GM12801 (cell line): ENCODE results near the gene EPB41L3.

Experiments used
- TF ChIP-seq, protein P1 (sequence below): IDR thresholded peaks from one replicate; pipeline ENCODE4 v1.5.1; 2011; ENCODE audit warnings: control low read depth; ENCODE audit not compliant: insufficient read length; ENCODE audit errors: extremely low read depth

The EPB41L3 gene

DNA sequence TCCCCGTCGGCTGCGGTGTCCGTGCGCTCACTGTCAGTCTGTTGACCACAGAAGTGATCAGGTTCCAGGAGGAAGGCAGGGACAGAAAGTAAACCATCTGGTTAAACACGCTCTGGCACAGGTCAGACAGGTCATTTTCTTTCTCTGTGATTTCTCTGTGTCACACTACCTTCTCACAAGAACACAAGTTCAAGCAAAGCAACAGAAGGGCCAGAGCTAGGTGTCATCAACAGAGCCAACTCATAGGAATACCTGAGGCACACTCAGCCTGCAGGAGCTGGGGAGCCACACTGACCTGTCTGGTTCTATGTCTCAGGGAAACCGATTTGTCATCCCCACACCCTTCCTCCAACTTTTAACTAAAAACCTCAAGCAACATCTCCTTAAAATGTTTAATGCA, 133.2 kb downstream of the EPB41L3 start:
- TF ChIP-seq, protein P1, sequence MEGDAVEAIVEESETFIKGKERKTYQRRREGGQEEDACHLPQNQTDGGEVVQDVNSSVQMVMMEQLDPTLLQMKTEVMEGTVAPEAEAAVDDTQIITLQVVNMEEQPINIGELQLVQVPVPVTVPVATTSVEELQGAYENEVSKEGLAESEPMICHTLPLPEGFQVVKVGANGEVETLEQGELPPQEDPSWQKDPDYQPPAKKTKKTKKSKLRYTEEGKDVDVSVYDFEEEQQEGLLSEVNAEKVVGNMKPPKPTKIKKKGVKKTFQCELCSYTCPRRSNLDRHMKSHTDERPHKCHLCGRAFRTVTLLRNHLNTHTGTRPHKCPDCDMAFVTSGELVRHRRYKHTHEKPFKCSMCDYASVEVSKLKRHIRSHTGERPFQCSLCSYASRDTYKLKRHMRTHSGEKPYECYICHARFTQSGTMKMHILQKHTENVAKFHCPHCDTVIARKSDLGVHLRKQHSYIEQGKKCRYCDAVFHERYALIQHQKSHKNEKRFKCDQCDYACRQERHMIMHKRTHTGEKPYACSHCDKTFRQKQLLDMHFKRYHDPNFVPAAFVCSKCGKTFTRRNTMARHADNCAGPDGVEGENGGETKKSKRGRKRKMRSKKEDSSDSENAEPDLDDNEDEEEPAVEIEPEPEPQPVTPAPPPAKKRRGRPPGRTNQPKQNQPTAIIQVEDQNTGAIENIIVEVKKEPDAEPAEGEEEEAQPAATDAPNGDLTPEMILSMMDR: no peak

- TF ChIP-seq, protein P1: no peak
These were observed 145.5 kb downstream of the EPB41L3 start for GRCh38 chr18:5398269-5398668.

DNA sequence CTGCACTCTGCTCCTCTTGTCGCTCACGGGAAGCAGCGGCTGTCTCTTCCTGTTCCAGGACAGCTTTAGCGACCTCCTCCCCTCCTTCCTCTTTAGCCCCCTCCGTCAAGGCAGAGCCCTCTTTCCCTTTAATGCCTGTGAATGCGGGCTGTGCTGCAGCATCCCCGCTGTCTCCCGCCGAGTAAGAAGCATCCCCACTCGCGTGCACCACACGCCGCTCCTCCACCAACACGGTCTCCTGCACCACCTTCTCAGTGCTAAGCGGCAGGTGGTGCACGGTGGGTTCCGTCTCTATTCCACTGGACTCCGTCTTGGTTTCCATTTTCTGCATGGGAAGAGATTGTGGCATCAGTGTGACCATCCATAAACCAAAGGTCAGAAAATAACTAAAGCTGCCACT, 146.7 kb downstream of the EPB41L3 start:
- TF ChIP-seq, protein P1: no peak

DNA sequence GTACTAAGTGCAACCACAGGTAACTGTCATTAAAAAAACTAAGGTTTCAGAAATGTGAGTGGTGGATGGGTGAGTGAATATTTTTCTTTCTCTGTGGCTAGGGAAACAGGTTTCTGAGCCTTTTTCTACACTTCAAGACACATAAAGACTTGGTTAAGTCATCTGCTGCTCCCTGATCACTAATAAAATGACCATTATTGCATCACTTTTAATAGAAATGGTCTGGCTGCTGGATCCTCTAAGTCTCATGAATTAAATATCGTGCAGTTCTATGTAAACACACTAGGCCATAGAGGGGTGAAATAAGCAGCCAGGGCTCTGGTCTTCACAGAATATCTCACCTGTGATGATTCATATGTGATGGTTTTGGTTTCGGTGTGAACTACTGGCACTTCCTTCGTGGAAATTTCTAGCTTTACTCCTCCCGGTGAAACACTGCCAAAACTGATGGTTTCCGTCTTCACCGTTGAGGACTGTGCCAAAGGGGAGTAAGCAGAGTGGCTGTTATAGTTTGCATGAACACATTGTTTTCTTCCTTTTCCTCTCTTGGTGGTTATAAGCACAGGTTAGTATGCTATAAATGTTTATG, 147.8 kb downstream of the EPB41L3 start:
- TF ChIP-seq, protein P1: no peak

DNA sequence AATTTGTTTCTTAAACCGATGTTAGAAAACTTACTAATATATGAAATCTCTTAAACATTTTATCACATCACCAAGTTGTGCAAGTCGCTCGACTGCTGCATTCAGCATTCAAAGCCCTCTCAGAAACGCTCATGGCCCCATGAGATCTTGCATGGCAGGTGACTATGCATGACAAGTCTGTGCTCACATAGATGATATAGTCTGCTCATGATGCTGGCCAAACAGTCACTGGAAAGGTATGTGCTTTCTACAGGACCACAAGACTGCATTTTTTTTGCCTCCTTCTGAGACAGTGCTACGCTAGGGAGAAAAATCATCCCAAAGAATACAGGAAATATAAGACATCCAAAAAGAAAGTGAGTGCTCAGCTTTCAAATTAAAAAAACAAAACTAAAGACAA, 150.0 kb downstream of the EPB41L3 start:
- TF ChIP-seq, protein P1: no peak

- TF ChIP-seq, protein P1: no peak
These were observed 152.4 kb downstream of the EPB41L3 start for GRCh38 chr18:5391409-5391808.

GRCh38 chr18:5389356-5389755, 154.4 kb downstream of the EPB41L3 start:
- TF ChIP-seq, protein P1: no peak
